Activated CD4-positive, alpha-beta T cell treated with anti-CD3 and anti-CD28 coated beads, Interleukin-2, amount 50 U/mL, for 4 hours (primary cell): Measurements from ENCODE around the gene EFCAB7.

Source experiments
- DNase-seq, 2 experiments: peaks; one replicate each; pipeline ENCODE4 v3.0.0-alpha.2; 2020

The EFCAB7 gene

GRCh38 chr1:63611231-63611630 is 87.9 kb downstream of the EFCAB7 start:
- DNase-seq = no peak

GRCh38 chr1:63612564-63612963 is 89.2 kb downstream of the EFCAB7 start:
- no peak for DNase-seq

- no peak for DNase-seq
These were observed 89.6 kb downstream of the EFCAB7 start for GRCh38 chr1:63612971-63613370.

- DNase-seq = peak; percentile 29 to 49
These were observed 92.6 kb downstream of the EFCAB7 start for GRCh38 chr1:63615768-63616420.

GRCh38 chr1:63617450-63617849 is 94.1 kb downstream of the EFCAB7 start:
- DNase-seq = no peak

GRCh38 chr1:63618011-63618410 is 94.7 kb downstream of the EFCAB7 start:
- DNase-seq = no peak

GRCh38 chr1:63619558-63619957 is 96.2 kb downstream of the EFCAB7 start:
- DNase-seq = no peak

GRCh38 chr1:63620671-63621070 is 97.3 kb downstream of the EFCAB7 start:
- DNase-seq = no peak

- DNase-seq = no peak
These were observed 97.8 kb downstream of the EFCAB7 start for GRCh38 chr1:63621075-63621474.

GRCh38 chr1:63621698-63622097 is 98.4 kb downstream of the EFCAB7 start:
- no peak for DNase-seq
